GM21576 (cell line): ENCODE measurements around the gene ATAD2B.
"Not testable (repeated sequence)": the region's sequence is repeated elsewhere in the genome, so short reads cannot be mapped to it uniquely, and the experiment has no call there.

ENCODE experiments used
- ATAC-seq: cut with Tn5 transposase; IDR thresholded peaks from one replicate; pipeline ENCODE4 v1.9.1; 2021; ENCODE audit warnings: mild to moderate bottlenecking, moderate library complexity; ENCODE audit not compliant: unreplicated experiment

The ATAD2B gene

GRCh38 chr2:23926750-23927571 is at the start of gene ATAD2B:
ATAD2B (minus strand) TSS chr2:23927123; CDS start chr2:23926770, 353 bp downstream.
- ATAC-seq: peak; percentile 61

GRCh38 chr2:23967846-23968245 is 40.9 kb upstream of the ATAD2B start:
- ATAC-seq: no peak

GRCh38 chr2:23954325-23955014 is 27.5 kb upstream of the ATAD2B start:
- no peak for ATAC-seq

- no peak for ATAC-seq
Observed at GRCh38 chr2:23953625-23954024, 26.7 kb upstream of the ATAD2B start.

GRCh38 chr2:23952558-23952957 is 25.6 kb upstream of the ATAD2B start:
- not testable (repeated sequence) for ATAC-seq

- no peak for ATAC-seq
Observed at GRCh38 chr2:23947350-23947749, 20.4 kb upstream of the ATAD2B start.

- ATAC-seq: no peak
Observed at GRCh38 chr2:23944976-23945375, 18.1 kb upstream of the ATAD2B start.

GRCh38 chr2:23944527-23944926 is 17.6 kb upstream of the ATAD2B start:
- no peak for ATAC-seq

GRCh38 chr2:23943666-23944065 is 16.7 kb upstream of the ATAD2B start:
- ATAC-seq: no peak

GRCh38 chr2:23941644-23942043 is 14.7 kb upstream of the ATAD2B start:
- ATAC-seq: no peak

- ATAC-seq: peak; percentile 70
Observed at GRCh38 chr2:23940718-23941620, 14.0 kb upstream of the ATAD2B start.

- peak; percentile 67 for ATAC-seq
Observed at GRCh38 chr2:23939987-23940717, 13.2 kb upstream of the ATAD2B start, which contains the start of gene UBXN2A. UBXN2A (plus strand) TSS chr2:23940463; CDS start chr2:23958315, 17,852 bp downstream.

- no peak for ATAC-seq
Observed at GRCh38 chr2:23934259-23934658, 7.3 kb upstream of the ATAD2B start.

- peak; percentile 25 for ATAC-seq
Observed at GRCh38 chr2:23926290-23926749, 603 bp downstream of the ATAD2B start.

- ATAC-seq: peak; percentile 58
Observed at GRCh38 chr2:23925702-23926289, 1.1 kb downstream of the ATAD2B start.

GRCh38 chr2:23924589-23925359 is 2.1 kb downstream of the ATAD2B start:
- ATAC-seq: no peak

GRCh38 chr2:23918837-23919489 is 8.0 kb downstream of the ATAD2B start:
- no peak for ATAC-seq

GRCh38 chr2:23916727-23917405 is 10.1 kb downstream of the ATAD2B start:
- no peak for ATAC-seq
